Body of pancreas (tissue), 4 donors: ENCODE results near the gene GAMT.

Experiments
- CTCF ChIP-seq, 7 experiments: fragments of 450-650 bp in 4 of 7; fragments of 200-600 bp in 3 of 7; sonication (generic) in 3 of 7; IDR thresholded peaks; one replicate each; pipeline ENCODE4 v1.5.1; 2016 to 2019; ENCODE audit warnings: antibody characterized with exemption in 7 of 7
- POLR2A ChIP-seq, 3 donors: fragments of 450-650 bp; IDR thresholded peaks; one replicate each; pipeline ENCODE4 v1.6.1; 2016; ENCODE audit warnings: antibody characterized with exemption in 3 of 3, mild to moderate bottlenecking in 2 of 3

GRCh38 chr19:1417145-1417544 lies 15.8 kb upstream of the GAMT start:
- TF ChIP-seq CTCF (IDR thresholded peaks at IDR 0.05) (no peak), POLR2A (IDR thresholded peaks at IDR 0.05) (no peak)
